GM18867 (cell line): ENCODE results near the gene PMEPA1.

ENCODE experiments used
- ATAC-seq: cut with Tn5 transposase; IDR thresholded peaks from one replicate; pipeline ENCODE4 v1.9.1; 2021; ENCODE audit warnings: mild to moderate bottlenecking, moderate library complexity; ENCODE audit not compliant: unreplicated experiment

PMEPA1 gene

GRCh38 chr20:57612916-57613315 lies 96.9 kb downstream of the PMEPA1 start:
- no peak for ATAC-seq

- ATAC-seq, result no peak
Measured at GRCh38 chr20:57612436-57612835, 97.4 kb downstream of the PMEPA1 start.

GRCh38 chr20:57611586-57612311 lies 98.1 kb downstream of the PMEPA1 start:
- no peak for ATAC-seq

GRCh38 chr20:57610261-57610952 lies 99.4 kb downstream of the PMEPA1 start:
- no peak for ATAC-seq

- no peak for ATAC-seq
Measured at GRCh38 chr20:57609842-57610167, 100.0 kb downstream of the PMEPA1 start.

GRCh38 chr20:57609086-57609841 lies 100.6 kb downstream of the PMEPA1 start:
- no peak for ATAC-seq

GRCh38 chr20:57608516-57608915 lies 101.3 kb downstream of the PMEPA1 start:
- no peak for ATAC-seq

- no peak for ATAC-seq
Measured at GRCh38 chr20:57605878-57606277, 103.9 kb downstream of the PMEPA1 start.

GRCh38 chr20:57605045-57605444 lies 104.8 kb downstream of the PMEPA1 start:
- no peak for ATAC-seq

- ATAC-seq, result no peak
Measured at GRCh38 chr20:57603120-57603519, 106.7 kb downstream of the PMEPA1 start.

GRCh38 chr20:57601737-57602136 lies 108.1 kb downstream of the PMEPA1 start:
- no peak for ATAC-seq

GRCh38 chr20:57601211-57601570 lies 108.6 kb downstream of the PMEPA1 start:
- no peak for ATAC-seq

- no peak for ATAC-seq
Measured at GRCh38 chr20:57600320-57601210, 109.2 kb downstream of the PMEPA1 start.

GRCh38 chr20:57598491-57598890 lies 111.3 kb downstream of the PMEPA1 start:
- ATAC-seq, result no peak
